Measurements from ENCODE around the gene PLEKHS1. TPM values are rescaled to one million over a fixed set of nuclear protein-coding genes. Genes with fewer than 3 reads are reported as not detected.

The PLEKHS1 gene
- total RNA-seq = 0.09 TPM in 1 of 2 replicates, not detected in the other

DNA sequence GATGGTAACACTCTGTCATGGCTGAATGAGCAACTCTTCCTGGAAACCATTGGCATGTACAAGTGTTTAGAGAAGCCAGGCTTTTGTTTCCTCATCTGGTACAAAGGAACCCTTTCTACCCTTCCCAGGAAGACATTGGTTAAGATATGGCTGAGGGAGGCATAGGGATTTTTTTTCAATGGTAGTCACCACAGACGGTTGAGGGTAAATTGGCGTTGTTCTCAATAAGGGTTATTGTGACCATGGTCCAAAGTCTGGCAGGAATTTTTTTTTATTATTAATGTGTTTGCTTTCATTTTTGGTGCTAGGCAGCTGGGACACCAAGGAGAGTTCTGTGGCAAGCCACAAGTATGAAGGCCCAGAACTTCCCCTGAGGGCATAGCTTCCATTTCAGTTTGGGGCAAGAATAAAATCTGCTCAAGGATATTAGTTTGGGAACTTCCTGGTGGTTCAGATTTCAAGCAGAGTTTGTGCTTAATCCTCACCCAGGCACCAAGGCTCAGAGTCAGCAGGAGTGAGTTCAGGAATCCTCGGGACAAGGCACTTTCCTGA lies at the start of gene PLEKHS1:
Gene PLEKHS1 (plus strand): TSS at position 502 of the 552 bp plus-strand sequence. CDS start 3,596 bp downstream, outside the sequence.

Other genes with a start within 250 kb of the PLEKHS1 start
- not detected in 2 replicates for gene HABP2, start 198.6 kb upstream of the PLEKHS1 start, total RNA-seq
- gene NRAP, start 87.6 kb upstream of the PLEKHS1 start, total RNA-seq = not detected in 2 replicates
- gene CASP7, start 71.8 kb upstream of the PLEKHS1 start, total RNA-seq = 16.5 and 23.5 TPM in 2 replicates
- gene DCLRE1A, start 102.4 kb downstream of the PLEKHS1 start, total RNA-seq = 3.5 and 4.8 TPM in 2 replicates
- gene NHLRC2, start 103.0 kb downstream of the PLEKHS1 start, total RNA-seq = 7.0 and 8.0 TPM in 2 replicates

All from smooth muscle cell of bladder (primary cell).